Measurements from ENCODE around the gene CD38.

CD38 gene

GRCh38 chr4:15740764-15741404 lies 37.2 kb upstream of the CD38 start:
- no peak for DNase-seq (ENCODE audit: low read depth)
- TF ChIP-seq CTCF (IDR thresholded peaks at IDR 0.05; ENCODE audit: control insufficient read depth, extremely low read depth, insufficient read depth): no peak
- no peak overlapping the region for H3K4me3 ChIP-seq (ENCODE audit: low read depth, low read length)

GRCh38 chr4:15742083-15742582 lies 36.0 kb upstream of the CD38 start:
- DNase-seq (ENCODE audit: low read depth): no peak
- no peak for TF ChIP-seq CTCF (IDR thresholded peaks at IDR 0.05; ENCODE audit: control insufficient read depth, extremely low read depth, insufficient read depth)
- H3K4me3 ChIP-seq (ENCODE audit: low read depth, low read length): no peak overlapping the region

- no peak for TF ChIP-seq CTCF (IDR thresholded peaks at IDR 0.05; ENCODE audit: control insufficient read depth, extremely low read depth, insufficient read depth)
- DNase-seq (ENCODE audit: low read depth): no peak
- H3K4me3 ChIP-seq (ENCODE audit: low read depth, low read length): no peak overlapping the region
Observed at GRCh38 chr4:15742637-15743036, 35.5 kb upstream of the CD38 start.

GRCh38 chr4:15744016-15744545 lies 34.0 kb upstream of the CD38 start:
- DNase-seq (ENCODE audit: low read depth): no peak
- TF ChIP-seq CTCF (IDR thresholded peaks at IDR 0.05; ENCODE audit: control insufficient read depth, extremely low read depth, insufficient read depth): no peak
- no peak overlapping the region for H3K4me3 ChIP-seq (ENCODE audit: low read depth, low read length)

GRCh38 chr4:15746110-15746509 lies 32.0 kb upstream of the CD38 start:
- TF ChIP-seq CTCF (IDR thresholded peaks at IDR 0.05; ENCODE audit: control insufficient read depth, extremely low read depth, insufficient read depth): no peak
- DNase-seq (ENCODE audit: low read depth): no peak
- H3K4me3 ChIP-seq (ENCODE audit: low read depth, low read length): no peak overlapping the region

GRCh38 chr4:15749001-15749400 lies 29.1 kb upstream of the CD38 start:
- TF ChIP-seq CTCF (IDR thresholded peaks at IDR 0.05; ENCODE audit: control insufficient read depth, extremely low read depth, insufficient read depth): 0 out of 2 replicates have a peak, but pooled peaks have one; percentile 9
- no peak overlapping the region for H3K4me3 ChIP-seq (ENCODE audit: low read depth, low read length)
- DNase-seq (ENCODE audit: low read depth): no peak

- no peak overlapping the region for H3K4me3 ChIP-seq (ENCODE audit: low read depth, low read length)
- TF ChIP-seq CTCF (IDR thresholded peaks at IDR 0.05; ENCODE audit: control insufficient read depth, extremely low read depth, insufficient read depth): no peak
- no peak for DNase-seq (ENCODE audit: low read depth)
Observed at GRCh38 chr4:15751153-15751552, 27.0 kb upstream of the CD38 start.
